ENCODE measurements around the gene POC1A.
A peak's percentile ranks its signal among the peaks of the same experiment; 100 is the strongest.

Gene POC1A

DNA sequence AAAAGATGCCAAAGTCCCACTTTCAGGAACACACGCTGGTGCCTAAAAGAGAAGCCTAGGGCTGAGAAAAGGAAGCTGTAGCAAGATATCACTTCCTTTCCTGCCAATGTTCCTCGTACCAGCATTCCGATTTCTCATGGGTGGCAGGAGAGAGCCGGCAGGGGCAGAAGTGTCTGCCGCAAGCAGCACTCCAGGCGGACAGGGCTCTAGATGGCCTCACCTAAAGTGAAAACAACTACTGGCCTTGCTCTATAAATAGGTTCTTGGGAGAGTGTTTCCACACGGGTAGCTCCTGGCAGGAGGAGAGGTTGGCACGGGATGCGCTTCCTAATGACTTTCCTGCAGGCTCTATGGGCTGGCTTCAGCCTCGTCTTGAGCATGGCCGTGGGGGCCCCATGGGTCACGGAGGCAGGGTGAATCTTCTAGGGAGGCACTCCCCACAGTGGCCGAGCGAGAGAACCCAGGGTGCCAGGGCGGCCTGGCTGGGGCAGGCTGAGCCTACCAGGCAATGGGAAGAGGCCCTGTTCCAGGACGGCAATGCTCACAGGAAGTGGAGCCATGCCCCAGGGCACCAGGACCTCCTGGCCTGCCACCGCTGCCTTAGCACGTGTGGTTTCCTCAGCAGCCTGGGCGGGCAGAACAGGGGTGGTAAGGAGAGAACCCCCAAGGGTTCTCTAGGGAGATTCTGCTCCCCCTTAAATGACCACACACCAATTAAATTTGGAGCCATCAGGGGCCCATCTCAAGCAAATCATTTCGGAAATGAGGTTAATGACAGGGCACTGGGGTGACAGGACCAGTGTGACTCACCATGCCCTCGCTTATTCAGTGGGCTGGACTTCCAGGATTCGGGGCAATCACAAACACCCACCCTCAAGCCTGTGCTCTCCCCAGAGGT is 83.2 kb downstream of the POC1A start:
- no peak overlapping the region for H3K4me3 ChIP-seq (ENCODE audit: low read depth, low read length)

DNA sequence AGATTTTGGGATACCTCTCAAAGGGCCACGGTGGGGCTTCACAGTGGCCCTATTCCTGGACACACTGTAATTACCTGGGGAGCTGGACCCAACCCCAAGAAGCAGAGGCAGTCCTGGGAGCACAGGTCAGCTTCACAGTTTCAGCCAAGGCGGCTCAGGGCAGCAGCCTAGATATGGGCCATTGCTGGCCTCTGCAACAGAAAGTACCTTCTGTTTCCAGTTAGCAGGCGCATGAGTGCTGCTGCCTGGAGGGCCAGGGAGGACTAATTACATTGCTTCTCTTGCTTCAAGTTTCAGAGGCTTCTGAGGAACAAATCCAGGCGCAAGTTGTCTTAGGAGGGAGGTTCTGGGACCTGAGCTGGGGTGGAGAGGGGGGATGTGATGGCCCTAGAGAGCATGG is 84.4 kb downstream of the POC1A start:
- H3K4me3 ChIP-seq (ENCODE audit: low read depth, low read length), result no peak overlapping the region

DNA sequence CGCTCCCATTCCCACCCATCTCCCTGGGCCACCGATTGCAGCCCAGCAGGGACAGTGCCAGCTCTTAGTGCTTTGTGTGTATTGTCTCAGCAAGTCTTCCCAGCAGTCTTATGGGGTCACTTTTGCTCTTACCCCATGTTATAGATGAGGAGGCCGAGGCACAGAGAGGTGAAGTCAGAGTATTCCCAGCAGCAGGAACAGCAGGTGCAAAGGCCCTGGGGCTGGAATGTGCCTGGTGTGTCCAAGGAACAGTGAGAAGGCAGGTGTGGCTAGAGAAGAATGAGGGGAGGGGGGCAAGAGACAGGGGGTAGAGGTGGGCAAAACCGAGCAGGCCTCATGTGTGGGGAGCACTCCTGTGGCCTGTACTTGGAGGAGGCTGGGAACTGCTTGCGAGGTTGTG is 85.1 kb downstream of the POC1A start:
- no peak overlapping the region for H3K4me3 ChIP-seq (ENCODE audit: low read depth, low read length)

DNA sequence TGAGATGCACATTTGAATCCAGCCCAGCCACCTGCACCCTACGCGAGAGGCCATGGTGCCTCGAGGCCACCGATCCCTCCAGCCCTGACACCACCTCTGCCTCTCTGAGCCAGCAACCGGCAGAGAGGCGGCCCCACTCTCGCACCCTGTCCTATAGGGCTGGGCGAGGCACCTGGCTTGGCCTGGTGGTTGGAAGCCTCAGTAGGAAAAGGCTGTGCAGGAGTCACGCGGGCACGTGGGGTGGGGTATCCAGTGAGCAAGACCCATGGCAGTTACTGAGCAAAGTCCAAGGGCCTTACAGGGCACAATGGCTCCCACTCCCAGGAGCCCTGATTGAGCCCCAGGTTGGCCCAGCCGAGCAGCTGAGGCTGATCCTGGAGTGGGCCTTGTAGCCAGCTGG is 85.5 kb downstream of the POC1A start:
- no peak overlapping the region for H3K4me3 ChIP-seq (ENCODE audit: low read depth, low read length)

DNA sequence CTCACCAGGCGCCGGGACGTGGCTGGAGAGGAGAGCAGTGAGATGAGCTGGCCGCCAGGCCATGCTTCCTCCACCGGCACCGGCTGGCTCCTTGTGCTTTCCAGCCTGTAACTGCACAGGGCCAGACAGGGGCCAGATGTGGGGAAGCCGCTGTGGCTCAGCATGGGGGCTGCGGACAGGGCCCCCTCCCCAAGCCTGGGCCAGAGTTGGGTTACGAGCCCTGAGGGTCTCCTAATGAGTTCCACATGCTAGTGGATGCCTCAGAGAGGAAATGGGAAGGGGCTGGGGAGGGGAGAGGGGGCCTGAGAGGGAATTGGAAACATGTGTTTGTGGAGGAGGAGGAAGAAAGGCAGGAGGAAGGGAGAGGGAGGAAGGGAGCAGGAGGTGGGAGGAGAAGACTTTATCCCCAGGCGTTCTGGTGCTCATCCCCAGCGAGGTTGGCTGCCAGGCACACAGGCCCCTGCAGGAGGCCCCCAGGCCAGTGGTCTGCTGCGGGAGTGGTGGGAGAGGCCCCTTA is 86.1 kb downstream of the POC1A start:
- H3K4me3 ChIP-seq (ENCODE audit: low read depth, low read length), result no peak overlapping the region

DNA sequence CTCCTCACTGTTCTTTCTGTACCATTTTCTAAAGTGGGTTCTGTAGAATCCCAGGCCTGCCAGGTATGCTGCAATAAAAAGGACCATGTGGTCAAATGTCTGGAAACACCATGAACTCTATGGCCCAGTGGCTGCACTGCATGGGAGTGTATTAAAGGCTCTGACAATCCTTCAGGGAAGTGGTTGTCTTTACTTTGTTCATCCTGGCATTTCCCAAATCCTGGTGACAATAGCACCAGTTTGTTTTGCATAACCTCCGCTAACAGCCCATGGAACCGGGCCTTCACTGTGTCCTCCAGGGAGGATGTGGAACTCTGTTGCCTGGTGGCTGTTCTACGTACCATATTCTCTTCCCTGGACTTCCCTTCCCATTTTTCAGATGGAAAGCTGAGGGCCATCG is 86.7 kb downstream of the POC1A start:
- no peak overlapping the region for H3K4me3 ChIP-seq (ENCODE audit: low read depth, low read length)

DNA sequence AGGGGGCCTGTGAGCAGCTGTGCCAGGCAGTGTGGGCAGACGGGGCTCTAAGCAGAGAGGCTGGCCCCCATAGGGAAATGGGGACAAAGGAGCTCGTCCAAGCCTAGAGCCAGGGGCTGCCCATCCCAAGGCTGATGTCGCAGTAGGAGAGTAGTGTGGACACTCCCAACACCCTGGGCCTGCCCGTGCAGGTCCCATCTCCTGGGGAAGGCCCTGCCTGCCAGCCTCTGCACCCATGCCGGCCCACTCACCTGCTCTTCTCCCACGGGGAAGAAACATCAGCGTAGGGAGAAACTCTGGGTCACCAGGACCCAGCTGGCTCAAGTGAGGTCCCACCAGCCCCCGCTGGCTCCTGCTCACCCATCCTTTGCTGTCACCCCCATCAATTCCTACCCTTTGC is 87.2 kb downstream of the POC1A start:
- H3K4me3 ChIP-seq (ENCODE audit: low read depth, low read length), result no peak overlapping the region

DNA sequence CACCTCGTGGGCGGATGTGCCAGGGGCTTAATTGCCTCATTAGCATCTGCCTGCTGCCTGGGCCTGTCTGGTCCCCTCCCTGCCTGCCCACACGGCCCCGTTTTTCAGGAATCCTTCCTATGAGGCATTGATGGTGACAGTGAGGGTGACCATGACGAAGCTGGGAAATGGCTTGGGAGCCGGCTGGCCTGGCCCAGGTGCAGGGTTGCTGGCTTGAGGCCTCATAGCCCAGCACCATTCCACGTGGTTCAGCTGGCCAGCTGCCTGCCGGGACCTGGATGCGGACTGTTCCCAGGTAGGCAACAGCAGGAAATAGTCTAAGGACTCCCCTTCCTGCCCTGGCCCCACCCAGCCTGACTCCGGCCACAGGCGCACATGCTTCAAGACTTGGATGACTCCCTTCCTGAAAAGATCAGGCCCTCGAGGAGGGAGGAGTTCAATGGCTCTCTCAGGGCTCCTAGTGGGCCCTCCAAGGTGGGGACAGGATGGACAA is 88.9 kb downstream of the POC1A start:
- no peak overlapping the region for H3K4me3 ChIP-seq (ENCODE audit: low read depth, low read length)

DNA sequence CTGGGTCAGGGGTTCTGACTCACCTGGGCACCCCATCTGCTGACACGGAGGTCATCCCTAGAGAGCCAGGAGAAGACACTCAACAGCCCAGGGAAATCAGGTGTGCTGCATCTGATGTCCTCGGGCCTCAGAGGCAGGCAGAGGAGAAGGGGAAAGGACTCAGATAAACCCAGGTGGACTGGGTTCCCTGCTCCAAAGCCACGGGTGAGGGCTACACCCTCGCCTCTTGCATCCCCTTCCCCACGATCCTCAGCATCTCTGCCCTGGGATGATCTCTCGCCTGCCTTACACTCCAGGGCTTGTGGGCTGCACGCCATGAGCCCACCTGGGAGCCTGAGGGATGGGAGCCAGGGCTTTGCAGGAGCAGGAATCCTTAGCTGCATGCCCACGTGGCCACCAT is 89.7 kb downstream of the POC1A start:
- no peak overlapping the region for H3K4me3 ChIP-seq (ENCODE audit: low read depth, low read length)

DNA sequence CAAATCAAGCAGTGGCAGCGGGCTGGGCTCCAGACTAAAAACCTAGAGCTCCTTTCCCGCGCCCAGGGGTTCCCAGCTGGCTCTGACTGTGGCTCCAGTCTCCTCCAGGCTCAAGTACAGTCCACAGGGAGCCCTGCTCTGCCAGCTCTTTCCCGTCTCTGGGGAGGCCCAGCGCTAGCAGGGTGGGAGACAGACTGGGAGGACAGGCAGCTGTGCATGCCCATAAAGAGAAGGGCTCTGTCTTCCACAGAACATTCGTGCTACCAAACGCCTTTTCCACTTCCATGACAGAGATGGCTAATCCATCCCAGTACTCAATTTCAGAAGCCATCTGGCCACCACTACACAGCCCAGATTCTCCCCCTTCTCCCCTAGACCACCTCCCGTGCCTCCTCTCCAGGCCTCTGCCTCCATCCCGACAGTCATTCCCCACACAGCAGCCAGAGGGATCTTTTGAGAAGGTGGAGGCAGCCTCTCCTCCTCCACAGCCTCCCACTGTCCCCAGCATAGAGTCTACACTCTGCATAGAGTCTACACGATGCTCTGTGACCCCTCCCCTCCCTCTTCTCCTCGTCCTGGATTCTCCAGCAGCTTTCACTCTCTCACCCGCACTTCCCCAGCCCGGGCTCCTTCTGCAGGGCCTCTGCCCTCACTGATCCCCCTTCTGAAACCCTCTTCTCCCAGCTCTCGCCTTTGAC is 91.0 kb downstream of the POC1A start:
- no peak overlapping the region for H3K4me3 ChIP-seq (ENCODE audit: low read depth, low read length)

DNA sequence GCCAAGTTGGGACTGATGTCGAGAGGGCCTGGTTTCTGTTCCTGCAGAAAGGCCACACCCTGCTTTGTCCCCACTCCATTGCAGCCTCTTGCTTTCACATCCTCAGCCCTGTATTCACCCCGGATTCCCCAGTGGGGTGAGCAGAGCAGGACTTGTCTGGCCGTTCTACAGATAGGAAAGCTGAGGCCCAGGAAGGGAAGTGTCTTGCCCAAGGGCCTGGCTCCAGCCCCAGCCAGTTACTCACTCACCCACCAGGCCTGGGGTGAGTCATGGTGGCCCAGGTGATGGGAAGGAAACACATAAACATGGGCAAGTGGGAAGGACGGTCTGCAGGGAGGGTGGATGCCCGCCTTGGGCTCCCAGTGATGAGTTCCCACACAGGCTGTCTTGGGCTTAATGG is 91.7 kb downstream of the POC1A start:
- no peak overlapping the region for H3K4me3 ChIP-seq (ENCODE audit: low read depth, low read length)

DNA sequence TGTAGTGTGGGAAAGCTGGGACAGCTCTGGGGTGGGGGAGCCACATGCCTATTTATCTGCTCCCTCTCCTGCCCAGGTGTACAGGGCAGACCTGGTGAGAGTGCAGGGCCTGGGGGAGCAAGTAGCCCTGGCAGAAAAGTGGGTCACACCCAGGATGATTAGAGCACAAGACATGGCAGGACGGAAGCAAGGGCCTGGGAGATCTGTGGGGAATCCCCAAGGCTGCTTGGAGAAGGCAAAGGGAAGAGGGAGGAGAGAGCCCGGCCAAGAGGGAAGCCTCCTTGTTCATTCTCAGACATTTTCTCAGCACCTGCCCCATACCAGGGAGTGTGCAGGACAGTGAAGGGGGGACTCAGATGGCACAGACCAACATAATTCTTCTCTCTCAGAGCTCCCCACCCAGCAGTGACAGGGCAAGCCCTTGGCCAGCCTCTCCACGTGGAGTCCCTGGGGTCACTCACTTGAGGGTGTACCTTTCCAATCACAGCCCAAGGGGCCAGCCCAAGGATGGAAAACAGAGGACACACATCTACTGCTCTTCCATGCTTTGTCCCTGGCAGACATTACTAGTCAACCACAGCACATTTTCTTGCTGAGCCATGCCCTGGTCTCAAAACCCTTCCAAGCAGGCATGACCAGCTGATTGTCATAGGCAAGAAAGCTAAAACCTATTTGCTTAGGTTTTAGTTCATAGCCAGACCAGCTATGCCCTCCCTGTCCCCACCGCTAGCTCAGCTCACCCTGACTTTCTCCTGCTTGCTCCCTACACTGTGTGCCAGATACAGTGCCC is 92.9 kb downstream of the POC1A start:
- no peak overlapping the region for H3K4me3 ChIP-seq (ENCODE audit: low read depth, low read length)

DNA sequence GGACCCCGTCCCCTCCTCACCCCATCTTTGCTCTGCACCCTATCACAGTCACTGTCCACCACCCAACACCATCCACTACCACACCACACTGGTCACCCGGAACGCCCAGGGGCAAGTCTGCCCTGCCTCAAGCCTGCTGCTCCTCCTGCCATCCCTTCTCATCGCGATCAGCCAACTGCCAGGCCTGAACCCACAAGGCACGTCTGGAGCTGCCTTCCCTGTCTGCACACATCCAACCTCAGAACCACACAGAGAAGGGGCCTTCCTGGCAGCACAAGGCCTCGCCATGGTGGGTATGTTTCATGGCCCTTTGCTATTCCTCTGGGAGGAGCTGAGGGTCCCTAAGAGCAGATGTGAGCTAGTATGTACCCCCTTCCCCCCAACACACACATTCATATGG is 94.4 kb downstream of the POC1A start:
- H3K4me3 ChIP-seq (ENCODE audit: low read depth, low read length), result no peak overlapping the region

DNA sequence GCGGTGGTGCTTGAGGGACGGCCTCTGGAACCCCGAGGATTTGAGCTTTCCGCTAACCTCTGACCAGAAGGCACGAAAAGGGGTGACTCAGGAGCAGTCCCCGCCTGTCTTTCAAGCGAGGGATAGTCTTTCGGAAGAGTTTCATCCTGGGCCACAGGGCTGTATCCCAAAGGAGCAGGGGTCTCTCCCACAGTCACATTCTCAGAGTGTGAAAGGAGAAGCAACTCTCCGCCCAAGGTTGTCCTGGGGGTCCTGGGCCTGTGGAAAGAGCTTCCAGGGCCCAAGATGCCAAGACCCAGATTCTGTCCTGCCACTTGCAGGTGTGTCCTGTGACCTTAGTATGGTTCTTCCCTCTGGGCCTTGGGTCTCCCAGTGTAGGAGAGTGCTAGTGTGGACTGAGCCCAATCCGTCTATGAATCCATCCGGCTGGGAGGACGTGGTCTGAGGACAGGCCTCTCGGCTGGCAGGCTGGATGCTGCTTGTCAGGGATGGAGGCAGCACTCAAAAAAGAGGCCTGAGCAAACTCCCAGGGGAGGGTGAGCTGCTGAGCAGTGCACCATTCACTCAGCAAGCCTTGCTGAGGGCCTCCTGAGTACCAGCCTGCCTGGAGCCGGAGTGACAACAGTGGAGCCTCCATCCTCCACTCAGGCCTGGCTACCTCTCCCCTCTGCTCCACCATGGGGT is 96.3 kb downstream of the POC1A start:
- H3K4me3 ChIP-seq (ENCODE audit: low read depth, low read length), result no peak overlapping the region

DNA sequence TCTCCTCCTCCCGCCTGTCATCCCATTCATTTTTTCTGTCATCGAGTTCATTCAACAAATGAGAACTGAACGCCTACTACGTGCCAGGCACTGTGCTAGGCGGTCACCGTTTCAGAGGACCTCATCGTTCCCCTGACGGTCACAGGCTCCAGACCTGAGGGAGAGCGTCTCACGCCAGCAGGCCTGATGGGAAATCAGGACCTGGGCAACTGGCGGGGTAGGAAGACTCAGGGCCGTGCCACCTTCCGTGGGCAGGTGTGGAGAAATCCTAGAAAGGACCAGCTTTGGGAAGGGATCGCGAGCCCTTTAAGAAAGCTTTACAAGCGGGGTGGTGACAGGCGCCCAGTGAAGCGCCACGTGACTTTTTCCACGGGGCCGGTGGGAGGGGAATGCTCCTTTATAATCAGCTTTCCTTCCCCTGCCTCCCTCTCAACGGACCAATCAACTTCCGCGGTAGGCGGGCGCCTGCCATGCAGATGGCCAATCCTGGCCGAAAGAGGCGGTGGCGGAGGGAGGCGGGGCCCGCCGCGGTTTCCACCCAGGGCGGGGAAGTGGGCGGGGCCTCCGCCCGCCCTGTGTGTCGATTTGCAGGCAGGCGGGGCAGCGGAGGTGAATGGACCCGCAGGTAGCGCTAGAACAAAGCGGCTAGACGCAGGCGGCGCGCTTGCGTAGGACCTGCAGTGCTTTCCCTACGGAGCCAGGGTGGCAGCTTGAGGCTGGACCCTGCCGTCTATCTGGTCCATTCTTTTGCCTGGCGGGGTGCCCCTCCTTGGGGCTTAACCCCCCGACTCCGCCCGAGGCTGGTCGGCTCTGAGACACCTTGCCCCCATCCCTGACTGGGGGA is 97.0 kb downstream of the POC1A start:
- peak overlapping the region; percentile 60 for H3K4me3 ChIP-seq (ENCODE audit: low read depth, low read length)

DNA sequence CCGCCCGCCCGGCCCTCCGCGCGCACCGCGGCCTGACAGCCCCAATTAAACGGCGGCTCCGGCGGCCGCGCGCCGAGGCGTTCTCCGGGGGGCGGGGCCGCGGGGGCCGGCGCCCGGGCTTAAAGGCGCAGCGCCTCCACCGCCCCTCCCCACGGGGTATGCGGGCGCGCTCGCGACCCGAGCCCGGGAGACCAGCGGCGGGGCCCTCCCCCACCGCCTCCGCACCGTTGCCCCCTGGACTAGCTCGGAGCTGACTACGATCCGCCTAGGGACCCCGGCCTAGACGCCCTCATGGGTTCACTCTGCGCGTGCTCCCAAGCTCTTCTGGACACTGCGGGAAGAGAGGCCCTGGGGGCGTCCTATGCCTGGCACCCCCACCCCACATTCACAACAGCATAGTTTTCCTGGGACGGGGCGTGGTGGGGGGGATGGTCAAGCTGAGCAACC is 97.7 kb downstream of the POC1A start, which contains the start of gene DUSP7:
Gene DUSP7, minus strand, starts transcription at position 51 of the 447 bp plus-strand sequence. CDS start 205 bp downstream, outside the sequence.
- H3K4me3 ChIP-seq (ENCODE audit: low read depth, low read length), result peak within 1 kb of the TSS; percentile 60

DNA sequence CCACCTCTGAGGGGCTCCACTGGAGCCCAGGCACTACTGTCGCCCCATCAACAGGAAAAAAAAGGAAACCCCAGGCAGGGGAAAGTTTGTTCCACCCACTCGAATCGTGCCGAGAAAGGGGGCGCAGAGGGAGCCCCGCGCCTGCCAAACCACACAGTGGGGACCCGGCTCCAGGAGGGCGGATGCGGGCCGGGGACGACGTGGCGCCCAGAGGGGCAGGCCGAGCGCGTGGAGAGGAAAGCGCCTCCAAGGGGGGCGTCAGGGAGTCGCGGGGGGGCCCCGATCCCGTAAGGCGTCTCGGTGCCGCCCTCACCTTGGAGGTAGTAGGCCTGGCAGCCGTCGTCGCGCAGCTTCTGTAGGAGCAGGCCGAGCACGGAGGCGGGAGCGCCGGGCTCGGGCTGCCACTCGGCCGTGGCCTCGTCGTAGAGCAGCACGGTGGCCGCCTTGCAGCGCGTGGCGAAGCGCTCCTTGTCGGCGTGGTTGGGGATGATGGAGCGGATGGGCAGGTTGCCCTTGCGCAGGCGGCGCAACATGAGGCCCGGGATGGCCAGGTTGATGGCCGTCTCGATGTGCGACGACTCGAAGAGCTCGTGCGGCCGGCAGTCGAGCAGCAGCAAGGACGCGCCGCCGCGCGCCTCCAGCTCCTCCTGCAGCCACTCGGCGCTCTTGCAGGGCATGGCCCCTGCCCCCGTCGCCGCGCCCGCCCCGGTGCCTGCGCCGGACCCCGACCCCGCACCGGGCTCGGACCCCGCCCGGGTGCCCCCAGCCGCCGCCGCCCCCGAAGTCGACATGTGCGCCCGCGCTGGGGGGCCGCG is 98.5 kb downstream of the POC1A start:
- peak overlapping the region; percentile 60 for H3K4me3 ChIP-seq (ENCODE audit: low read depth, low read length)

DNA sequence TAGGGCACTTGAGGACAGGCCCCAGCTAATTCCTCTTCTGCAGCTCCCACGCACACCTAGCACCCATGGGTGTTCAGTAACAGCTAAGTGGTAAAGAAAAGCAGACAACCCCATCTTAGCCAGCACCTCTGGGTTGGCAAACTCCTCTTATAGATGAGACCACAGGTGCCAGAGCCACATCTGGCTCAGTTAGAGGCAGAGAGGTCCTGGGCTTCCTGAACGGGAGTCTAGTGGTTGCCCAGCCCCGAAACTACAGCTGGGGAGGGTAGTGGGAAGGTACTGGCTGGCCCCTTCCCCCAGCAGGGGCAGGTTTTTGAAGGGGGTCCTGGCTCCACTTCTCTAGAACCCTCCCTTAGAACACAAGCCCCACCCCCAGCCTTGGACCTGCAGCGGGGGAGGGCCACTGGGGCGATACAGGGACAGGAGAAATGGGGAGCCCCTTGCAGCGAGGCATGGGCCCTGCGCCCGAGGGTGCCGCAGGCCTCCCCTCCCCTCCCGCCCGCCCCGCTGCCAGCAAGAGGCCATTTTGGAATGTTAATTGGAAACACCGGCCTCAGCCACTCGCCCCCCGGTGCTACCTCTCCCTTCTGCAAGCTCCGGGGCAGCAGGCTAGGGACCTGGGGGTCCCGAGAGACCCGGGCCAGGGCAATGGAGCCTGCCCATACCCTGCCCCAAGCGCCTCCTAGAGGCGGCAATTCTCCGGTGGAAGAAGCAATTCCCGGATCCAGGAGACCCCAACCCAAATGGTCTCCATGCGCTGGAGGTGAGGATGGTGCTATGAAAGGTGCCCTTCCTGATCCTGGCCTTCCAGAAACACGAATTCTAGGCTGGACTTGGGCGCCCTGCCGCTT is 99.3 kb downstream of the POC1A start:
- peak overlapping the region; percentile 60 for H3K4me3 ChIP-seq (ENCODE audit: low read depth, low read length)

Data from iPS-11a (cell line).